HL-60/S4 treated with phorbol 12-myristate 13-acetate at 8.2 ng/mL for 4 days and 3 days (cell line): Measurements from ENCODE around the gene SMARCAL1.

Source experiments
- in situ Hi-C: fragments of 300-500 bp; cut with MboI; formaldehyde crosslinking; loops from 2 replicates; pipeline ENCODE4 v1.15.0; 2022; ENCODE audit warnings: low sequenced_read_pairs

The SMARCAL1 gene

DNA sequence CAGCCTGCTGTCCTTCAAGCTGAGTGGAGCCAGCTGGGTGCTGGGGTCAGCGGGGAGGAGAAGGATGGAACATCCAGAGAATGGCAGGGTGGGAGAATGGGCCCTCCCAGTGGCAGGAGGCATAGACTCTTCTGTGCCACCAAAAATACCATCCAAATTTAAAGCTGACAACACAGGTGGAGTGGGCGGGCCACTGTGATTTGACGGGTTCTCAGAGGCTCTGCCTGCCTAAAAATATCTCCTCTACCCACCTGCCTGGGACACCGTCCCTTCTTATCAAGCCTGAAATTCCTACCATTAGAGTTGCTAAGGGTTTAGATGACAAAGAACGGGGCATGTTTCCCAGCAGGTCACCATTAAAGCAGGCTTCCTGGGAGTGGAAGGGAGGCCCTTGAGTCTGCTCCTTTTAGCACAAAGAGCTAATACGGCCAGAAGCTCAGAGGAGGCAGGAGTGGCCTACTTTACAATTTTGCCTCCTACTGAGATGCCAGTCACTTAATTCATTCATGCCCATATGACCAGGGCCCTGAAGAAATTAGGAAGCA, 20.2 kb upstream of the SMARCAL1 start:
- in situ Hi-C loops = no loop called here

DNA sequence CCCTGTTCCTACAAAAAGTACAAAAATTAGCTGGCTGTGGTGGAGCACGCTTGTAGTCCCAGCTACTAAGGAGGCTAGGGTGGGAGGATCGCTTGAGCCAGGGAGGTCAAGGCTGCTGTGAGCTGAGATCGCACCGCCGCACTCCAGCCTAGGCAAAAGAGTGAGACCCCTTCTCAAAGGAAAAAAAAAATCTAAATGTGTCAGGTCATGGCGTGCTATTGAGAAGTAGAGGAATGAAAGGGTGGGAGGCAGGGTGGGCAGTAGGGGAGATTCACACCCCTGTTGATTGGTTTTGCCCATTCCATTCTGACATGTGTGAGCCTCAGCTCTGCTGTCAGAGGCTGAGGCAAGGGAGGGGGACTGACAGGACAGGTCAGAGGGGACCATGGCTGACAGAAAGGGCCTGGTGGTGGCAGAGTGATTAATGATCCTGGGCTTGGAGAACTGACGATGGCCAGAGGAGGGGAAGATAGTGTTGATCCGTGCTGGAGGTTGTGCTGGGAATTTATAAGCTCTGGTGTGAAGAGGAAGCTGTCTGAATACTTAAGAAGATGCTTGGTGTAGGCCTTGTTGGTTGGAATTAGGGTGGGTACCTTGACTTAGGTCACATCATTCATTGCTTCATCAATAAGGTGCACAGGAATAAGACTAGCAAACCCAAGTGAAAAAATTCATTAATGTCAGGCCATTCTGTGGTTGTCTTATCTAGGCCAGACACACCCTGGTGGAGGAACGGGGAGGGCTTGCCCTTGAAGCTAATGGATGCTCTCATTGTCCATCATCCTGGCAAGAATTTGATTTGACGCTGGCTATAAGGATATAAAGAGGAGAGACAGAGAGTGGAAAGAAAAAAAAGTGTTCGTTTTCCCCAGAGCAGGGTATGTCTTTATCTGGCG, 19.1 kb upstream of the SMARCAL1 start:
- in situ Hi-C loops = no loop called here

DNA sequence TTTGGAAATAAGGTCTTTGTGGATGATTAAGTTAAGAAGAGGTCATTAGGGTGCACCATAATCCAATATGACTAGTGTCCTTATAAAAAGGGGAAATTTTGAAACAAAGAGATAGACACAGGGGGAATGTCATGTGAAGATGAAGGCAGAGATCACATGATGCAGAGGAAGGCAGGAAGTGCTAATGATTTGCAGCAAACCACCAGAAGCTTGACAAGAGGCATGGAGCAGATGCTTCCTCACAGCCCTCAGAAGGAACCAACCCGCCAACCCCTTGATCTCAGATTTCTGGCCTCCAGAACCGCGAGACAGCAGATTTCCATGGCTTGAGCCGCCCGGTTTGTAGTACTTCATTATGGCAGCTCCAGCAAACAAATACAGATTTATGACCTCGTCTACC, 17.4 kb upstream of the SMARCAL1 start:
- in situ Hi-C loops = no loop called here

DNA sequence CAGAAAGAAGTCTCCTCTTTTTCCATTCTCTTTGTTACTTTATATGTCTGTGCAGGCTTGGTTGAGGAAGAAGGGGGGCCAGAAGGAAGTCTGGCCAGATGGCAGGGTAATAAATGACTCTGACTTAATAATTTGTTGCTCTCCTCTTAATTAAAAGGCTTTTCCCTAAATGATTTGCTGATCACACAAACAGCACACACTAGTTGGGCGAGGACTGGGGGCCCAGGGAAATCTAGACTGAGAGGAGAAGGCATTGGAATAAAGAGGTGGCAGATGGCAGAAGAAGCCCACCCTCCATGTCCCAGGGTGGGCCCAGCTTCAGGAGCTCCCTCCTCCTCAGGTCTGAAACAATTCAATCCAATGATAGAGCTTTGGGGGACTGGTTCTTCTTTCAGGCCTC, 12.7 kb upstream of the SMARCAL1 start:
- in situ Hi-C loops = loop anchor here (25.0 kb wide), 1 partner anchor 287 kb away; the partner anchor contains the start of gene XRCC5

DNA sequence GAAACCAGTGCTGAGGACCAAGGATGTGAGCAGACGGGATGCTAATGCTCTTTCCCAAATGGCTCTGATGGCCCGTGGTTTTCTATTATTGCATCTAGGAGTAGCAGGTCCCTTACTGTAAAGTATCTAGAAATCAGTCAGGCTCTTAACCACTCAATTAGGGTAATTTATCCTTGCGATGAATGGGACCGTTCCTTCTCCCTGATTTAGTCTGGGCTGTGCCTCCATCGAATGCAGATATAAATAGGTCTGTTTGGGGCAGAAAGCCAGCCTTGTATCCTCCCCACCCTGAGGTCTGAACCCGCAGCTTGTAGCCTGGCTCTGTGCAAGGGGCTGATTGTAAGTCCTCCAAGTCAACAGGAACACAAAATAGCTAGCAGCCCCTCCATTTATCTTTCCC, 9.5 kb upstream of the SMARCAL1 start:
- in situ Hi-C loops = loop anchor here (25.0 kb wide), 1 partner anchor 290 kb away; the partner anchor contains the start of gene XRCC5

DNA sequence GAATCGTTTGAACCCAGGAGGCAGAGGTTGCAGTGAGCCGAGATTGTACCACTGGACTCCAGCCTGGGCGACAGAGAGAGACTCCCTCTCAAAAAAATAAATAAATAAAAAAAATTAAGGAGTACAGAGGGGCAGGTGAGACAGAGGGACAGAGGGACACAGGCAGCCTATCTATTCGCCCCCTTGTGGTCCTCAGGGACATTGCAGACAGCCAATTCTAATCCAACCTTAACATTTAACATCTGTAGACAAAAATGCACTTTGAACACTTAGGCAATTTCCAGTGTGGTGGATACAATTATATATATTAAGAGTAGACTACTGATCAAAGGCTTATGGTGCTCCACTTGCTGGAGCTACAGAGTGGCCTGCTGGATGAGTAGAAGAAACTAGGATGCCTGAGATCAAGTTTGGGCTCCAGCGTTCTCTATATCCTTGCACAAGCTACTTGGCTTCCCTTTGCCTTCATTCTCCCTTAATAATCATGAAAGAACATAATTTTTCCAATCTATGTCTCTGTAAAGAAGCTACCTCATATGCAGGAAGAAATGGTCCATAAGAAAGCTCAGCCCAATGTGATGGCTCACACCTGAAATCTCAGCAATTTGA, 8.2 kb upstream of the SMARCAL1 start:
- in situ Hi-C loops = loop anchor here (25.0 kb wide), 1 partner anchor 292 kb away; the partner anchor contains the start of gene XRCC5

DNA sequence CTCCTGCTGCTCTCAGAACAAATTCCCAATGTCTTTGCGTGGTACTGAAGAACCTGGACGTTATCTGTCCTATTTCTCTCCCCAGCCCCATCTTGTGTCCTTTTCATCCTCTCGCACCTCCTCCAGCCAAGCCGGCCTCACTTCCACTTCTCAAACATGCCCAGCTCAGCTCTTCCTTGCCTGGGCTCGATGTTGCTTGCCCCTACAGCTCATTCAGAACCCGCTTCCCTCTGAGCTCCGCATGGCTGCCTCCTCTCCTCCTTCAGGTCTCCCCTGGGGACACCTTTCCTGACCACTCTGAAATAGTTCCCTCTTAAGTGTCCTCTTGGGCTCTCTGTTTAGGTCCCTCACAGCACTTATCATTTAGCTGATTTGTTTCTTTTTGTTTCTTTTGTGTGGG, 6.7 kb upstream of the SMARCAL1 start:
- in situ Hi-C loops = loop anchor here (25.0 kb wide), 1 partner anchor 293 kb away; the partner anchor contains the start of gene XRCC5

DNA sequence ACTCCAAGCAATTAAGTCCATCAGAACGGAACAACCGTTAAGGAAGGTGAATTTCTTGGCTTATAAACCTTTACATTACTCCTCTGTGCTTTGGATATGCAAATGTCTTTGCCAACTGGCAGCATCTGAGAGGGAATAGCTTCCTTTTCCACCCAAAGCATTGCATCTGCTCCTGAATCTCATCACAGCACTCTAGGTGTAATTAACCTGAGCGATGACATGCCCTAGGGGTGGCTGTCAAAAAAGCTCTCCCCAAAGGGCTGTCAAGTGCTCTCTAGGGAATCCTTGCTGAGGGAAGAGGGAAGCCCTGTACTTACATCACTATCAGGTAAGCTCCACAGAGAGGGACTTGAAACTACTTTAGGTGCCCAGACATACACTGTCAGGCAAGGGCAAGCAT, 5.5 kb upstream of the SMARCAL1 start:
- in situ Hi-C loops = loop anchor here (25.0 kb wide), 1 partner anchor 295 kb away; the partner anchor contains the start of gene XRCC5

DNA sequence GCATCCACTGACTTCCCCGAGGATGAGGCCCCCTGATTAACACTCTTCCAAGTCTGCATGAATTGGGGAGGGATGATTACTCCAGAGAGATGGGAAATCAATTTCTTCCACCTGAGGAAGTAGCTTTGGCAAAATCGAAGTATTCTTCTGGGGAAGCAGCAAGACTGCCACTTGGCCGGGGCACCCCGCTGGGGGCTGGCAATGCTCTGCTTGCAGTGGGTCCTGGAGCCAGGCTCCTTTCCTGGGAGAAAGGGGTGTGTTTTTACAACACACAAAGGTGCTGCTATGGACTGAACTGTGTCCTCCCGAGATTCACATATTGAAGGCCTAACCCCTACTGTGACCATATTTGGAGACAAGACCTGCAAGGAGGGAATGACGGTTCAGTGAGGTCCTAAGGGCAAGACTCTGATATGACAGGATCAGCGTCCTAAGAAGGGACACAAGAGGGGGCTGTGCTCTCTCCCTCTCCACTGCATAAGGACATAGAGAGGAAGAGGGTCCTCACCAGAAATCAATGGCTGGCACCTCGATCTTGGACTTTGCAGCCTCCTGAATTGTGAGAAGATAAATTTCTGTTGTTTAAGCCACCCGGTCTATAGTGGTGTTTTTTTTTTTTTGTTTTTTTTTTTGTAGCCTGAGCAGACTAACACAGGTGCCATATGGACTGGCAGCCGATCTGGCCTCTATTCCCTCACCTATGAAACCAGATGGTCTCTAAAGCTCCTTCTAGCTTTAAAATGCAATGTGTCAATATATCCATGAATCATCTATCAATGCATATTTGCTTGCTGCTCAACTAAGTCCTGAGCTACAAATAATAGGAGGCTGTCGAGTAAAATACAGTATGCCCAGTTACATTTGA, 3.6 kb upstream of the SMARCAL1 start:
- in situ Hi-C loops = loop anchor here (25.0 kb wide), 1 partner anchor 296 kb away; the partner anchor contains the start of gene XRCC5

DNA sequence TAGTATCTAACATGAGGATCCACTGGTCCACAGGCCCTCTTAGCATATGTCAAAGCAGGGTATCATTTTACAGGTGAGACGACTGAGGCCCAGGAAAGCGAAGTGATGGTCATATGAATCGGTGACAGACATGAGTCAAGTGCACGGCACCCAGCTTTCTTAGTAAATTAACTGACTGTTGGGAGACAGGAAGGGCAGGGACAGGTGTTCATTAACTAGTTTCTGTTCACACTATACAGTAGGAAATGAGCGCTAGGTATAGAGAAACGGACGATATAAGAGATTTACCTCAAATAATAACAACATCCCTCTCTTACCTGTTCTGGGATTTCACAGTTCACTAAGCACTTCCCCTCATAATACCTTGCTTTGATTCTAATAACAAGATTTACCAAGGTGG, 1.7 kb upstream of the SMARCAL1 start:
- in situ Hi-C loops = loop anchor here (25.0 kb wide), 1 partner anchor 298 kb away; the partner anchor contains the start of gene XRCC5

DNA sequence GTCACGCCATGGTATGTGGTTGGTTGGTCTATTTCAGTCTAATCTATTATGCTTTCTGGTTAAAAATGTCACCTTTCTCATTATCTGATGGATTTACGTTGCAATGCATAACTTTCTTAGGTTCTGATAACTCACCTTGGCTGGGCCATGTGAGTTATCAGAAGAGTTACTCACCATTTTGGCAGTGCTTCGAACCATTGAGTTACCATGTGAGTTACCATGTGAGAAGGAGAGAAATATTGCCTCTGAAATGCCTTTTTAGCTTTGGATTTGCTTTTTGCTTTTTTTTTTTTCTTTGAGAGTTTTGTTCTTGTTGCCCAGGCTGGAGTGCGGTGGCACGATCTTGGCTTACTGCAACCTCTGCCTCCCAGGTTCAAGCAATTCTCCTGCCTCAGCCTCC, 1.6 kb downstream of the SMARCAL1 start:
- in situ Hi-C loops = loop anchor here (25.0 kb wide), 1 partner anchor 302 kb away; the partner anchor contains the start of gene XRCC5

DNA sequence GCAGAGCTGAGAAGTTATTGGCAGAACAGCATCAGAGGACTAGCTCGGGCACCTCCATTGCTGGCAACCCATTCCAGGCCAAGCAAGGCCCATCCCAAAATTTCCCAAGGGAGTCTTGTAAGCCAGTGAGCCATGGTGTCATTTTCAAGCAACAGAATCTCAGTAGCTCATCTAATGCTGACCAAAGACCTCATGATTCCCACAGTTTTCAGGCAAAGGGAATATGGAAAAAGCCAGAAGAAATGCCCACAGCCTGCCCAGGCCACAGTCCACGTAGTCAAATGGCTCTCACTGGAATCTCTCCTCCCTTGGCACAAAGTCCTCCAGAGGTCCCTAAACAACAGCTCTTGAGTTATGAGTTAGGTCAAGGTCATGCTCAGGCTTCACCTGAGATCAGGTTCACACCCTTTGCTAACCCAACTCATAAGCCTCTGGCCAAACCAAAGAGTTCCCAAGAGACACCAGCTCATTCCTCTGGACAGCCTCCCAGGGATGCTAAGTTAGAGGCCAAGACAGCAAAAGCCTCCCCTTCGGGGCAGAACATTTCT, 2.6 kb downstream of the SMARCAL1 start:
- in situ Hi-C loops = loop anchor here (25.0 kb wide), 1 partner anchor 303 kb away; the partner anchor contains the start of gene XRCC5

DNA sequence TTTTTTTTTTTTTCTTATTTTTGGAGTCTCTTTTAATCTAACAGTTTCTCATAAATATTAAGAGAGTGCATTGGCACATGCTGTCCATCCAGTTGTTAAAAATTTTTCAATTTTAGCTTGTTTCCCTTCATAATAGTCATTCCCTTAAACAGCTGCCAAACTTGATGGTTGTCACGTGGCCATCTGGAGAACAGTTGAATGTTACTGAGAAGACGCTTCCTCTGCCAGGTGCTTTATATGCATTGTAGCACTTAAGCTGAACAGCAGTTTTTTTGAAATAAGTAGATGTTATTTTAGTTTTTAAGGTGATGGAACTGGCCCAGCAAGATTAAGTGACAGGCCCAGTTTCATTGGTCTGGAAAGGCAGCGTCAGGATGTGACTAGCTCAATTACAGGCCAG, 3.3 kb downstream of the SMARCAL1 start:
- in situ Hi-C loops = loop anchor here (25.0 kb wide), 1 partner anchor 303 kb away; the partner anchor contains the start of gene XRCC5

DNA sequence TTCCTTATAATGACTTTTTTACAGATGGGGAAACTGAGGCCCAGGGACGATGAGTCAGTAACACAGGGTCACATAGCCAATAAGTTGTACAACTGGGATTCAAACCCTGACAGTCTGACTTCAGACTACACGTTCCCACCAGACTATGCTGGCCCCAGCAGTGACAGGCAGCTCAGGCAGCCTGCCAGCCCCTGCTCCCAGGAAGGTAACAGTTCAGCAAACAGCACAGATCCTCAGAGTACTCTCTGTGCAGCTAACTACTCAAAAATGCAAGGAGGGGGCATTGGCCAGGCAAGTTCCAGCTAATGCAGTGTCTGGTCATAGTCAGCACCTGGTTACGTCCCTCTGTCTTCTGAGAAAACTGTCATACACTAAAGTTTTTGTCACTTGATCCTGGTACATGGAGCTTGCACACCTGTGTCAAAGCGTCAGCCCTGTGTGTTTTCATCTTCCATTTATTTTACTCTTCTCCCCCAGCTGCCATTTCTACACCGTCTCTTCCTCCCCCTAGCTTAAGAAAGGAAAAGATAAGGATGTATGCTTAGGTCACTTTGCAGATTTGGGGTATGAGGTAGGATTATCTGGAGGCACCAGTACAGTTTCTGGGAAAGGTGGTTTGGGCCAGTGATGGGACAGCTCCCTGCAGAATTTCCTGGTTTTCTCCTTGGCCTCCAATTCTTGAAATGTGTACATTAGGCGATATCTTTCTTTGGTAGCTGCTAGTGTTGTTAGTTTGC, 4.5 kb downstream of the SMARCAL1 start:
- in situ Hi-C loops = loop anchor here (25.0 kb wide), 1 partner anchor 304 kb away; the partner anchor contains the start of gene XRCC5

DNA sequence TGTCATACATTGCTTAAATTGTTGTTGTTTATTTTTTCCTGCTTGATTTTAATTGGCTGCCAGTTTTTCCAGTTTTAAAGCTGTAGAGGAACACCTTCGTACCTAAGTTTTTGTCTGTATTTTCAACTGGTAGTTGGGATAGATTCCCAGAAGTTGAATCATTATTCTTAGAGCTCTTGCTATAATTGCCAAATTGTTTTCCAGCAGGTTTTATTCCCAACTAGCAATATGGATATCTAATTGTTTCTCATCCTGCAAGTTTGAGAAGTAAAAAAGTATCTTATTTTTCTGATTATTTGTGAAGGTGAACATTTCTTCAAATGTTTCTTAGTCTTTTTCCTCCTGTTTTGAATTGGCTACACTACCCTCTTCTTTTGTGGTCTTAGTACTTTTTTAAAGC, 6.7 kb downstream of the SMARCAL1 start:
- in situ Hi-C loops = loop anchor here (25.0 kb wide), 1 partner anchor 307 kb away; the partner anchor contains the start of gene XRCC5

DNA sequence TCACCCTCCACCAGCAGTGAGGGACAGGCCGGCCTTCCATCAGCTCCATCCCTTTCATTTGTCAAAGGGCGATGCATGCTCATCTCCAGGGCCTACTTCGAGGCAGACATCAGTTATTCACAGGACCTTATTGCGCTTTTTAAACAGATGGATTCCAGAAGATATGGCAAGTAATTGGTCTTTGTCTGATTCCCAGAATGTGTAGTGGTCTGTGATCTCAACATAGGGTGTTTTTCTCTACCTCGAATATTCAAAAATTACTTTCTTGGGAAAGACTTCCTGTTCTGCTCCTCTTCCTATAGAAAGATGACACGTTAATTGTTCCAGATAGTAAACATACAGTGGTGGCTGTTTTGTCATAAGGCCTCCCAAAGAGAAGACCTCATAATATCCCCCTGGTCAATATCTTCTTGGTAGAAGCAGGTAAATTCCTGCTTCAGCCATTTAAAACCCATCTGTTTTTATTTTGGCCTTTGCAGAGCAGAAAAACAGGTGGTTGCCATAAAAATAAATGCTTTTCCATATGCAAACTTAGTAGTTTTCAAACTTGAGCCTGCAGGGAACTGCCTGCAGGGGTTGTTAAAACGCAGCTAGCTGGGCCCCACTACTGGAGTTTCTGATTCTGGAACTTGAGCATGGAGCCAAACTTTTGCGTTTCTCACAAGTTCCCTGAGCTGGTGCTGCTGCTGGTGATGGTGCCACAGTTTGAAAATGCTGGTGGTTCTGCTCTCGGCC, 8.2 kb downstream of the SMARCAL1 start:
- in situ Hi-C loops = loop anchor here (25.0 kb wide), 1 partner anchor 308 kb away; the partner anchor contains the start of gene XRCC5

DNA sequence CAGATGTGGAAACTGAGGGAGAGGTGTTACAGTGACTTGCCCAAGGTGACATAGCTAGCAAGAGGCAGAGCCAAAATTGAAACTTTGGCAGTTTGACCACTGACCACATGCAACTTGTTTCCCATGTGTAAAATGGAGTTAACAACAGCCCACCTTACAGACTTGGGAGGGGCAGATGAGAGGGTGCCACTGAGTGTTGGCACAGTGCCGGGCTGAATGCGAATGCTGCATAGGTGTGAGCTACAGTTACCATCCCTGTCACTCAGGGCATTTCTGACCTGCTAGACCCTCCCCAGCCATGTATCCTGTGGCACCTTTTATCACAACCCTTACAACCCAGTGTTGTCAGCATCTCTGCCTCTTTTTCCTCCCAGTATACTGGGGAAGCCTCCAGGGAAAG, 10.8 kb downstream of the SMARCAL1 start:
- in situ Hi-C loops = loop anchor here (25.0 kb wide), 1 partner anchor 311 kb away; the partner anchor contains the start of gene XRCC5

DNA sequence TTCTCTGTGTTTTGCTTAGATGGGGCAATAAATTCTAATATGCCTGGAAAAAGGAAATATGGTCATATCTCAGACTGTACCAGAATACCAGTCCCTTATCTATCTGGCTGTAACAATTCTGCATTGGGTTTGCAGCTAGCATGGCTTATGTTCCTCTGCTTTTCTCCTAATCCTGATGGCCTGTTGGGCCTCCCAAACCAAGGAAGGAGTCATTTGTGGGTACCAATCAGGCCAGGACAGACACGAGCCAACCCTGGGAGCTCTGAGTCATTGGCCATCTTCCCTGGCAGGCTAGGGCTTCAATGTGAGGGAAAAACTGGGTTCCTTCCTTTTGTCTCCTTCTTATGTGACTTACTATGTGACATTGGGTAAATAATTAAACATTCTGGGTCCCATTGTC, 12.0 kb downstream of the SMARCAL1 start:
- in situ Hi-C loops = loop anchor here (25.0 kb wide), 1 partner anchor 312 kb away; the partner anchor contains the start of gene XRCC5
